Activated T-helper 1 cell treated with anti-CD3 and anti-CD28 coated beads, Interleukin-12 subunit alpha, Interleukin-12 subunit beta, Interleukin-2, Interleukin-4 antibody, amounts not matched to agents 30 ng/mL and 10 ng/mL and 1 ng/mL, durations not matched to agents 14 hours and 24 hours and 36 hours (primary cell): ENCODE measurements around the gene PAN3. TPM values are rescaled to one million over a fixed set of nuclear protein-coding genes. Genes with fewer than 3 reads are reported as not detected.

Experiments used
- DNase-seq: peaks from one replicate; pipeline ENCODE4 v3.0.0; 2021; ENCODE audit warnings: low spot score
- H3K27ac Mint-ChIP-seq: one replicate; pipeline ENCODE4 v1.8.0; 2021; ENCODE audit warnings: mild to moderate bottlenecking, mixed read lengths
- H3K27me3 Mint-ChIP-seq: one replicate; pipeline ENCODE4 v1.8.0; 2022; ENCODE audit warnings: mild to moderate bottlenecking, moderate library complexity, mixed read lengths; ENCODE audit not compliant: insufficient read depth
- H3K36me3 Mint-ChIP-seq: one replicate; pipeline ENCODE4 v1.8.0; 2021; ENCODE audit warnings: low read depth, mixed read lengths
- H3K4me1 Mint-ChIP-seq: one replicate; pipeline ENCODE4 v1.8.0; 2021; ENCODE audit warnings: low read depth, mixed read lengths
- H3K4me3 Mint-ChIP-seq: one replicate; pipeline ENCODE4 v1.8.0; 2021; ENCODE audit warnings: mild to moderate bottlenecking, moderate library complexity, mixed read lengths
- H3K9me3 Mint-ChIP-seq: one replicate; pipeline ENCODE4 v1.8.0; 2021; ENCODE audit warnings: mixed read lengths
- intact Hi-C: fragments of 100-400 bp; cut with micrococcal nuclease; formaldehyde crosslinking; loops from one replicate; pipeline ENCODE4 v1.15.1; 2024
- total RNA-seq: library from RNA; stranded (reverse); gene quantifications from 2 replicates; pipeline ENCODE4 v1.2.3, GENCODE V29; 2022

Gene PAN3
- total RNA-seq, 1 donor from 2014 or later = 36.1 TPM

DNA sequence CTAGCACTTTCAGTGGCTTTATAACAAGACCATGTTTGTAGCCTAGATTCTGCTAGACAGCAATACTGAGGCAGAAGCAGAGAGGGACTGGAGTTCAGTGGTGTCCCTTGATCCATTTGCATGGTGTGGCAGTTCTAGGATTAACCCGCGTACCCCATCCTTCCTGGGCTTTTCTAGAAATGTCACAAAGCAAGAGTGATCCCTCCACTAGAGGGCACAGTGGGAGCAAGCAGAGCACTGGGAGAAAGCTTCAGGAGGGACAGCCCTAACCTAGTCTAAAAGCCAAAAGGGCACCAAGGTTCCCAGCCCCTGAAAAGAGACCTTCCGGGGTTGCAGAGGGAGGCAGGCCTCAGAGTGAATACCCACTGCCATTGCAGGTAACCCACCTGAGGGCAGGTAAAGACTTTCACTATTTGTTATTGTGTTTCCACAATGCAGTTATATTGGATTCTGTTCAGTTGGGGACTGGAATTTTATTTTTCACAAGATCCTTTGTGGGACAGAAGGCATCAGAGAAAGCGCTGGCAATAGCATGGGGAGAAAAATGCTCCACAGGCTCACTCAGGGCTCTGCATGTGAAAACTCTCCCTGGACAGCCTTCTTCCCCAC is 185.9 kb downstream of the PAN3 start:
- DNase-seq = peak; percentile 36
- H3K36me3 Mint-ChIP-seq = no peaks in the 10 kb centered on the region
- H3K27me3 Mint-ChIP-seq = peaks cover 3% of the 10 kb centered on the region
- no peaks in the 10 kb centered on the region for H3K4me1 Mint-ChIP-seq
- intact Hi-C loops = loop anchor here (1.0 to 5.0 kb wide), 4 partner anchors 313 to 1043 kb away; partner anchors contain the start of gene POMP
- no peak overlapping the region for H3K27ac Mint-ChIP-seq
- no peaks in the 10 kb centered on the region for H3K9me3 Mint-ChIP-seq
- H3K4me3 Mint-ChIP-seq = no peak overlapping the region

DNA sequence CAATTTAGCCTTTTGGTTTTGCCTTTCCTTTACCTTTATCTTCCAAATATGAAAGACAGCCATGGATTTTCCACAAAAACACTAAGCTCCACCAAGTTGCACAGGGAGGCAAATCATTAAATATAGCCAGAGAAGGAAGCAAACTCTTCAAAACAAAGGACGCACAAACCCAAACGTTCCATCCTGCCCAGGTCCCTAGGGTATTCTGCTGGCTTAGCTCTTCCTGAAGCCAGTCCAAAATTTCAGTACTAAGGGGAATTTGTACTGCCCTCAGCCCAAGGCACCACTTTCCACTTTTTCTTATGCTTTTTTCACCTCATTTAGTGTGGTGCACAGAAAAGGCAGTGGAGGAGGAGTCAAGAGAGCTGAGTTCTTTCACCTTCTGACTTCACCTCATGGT is 186.7 kb downstream of the PAN3 start:
- intact Hi-C loops = loop anchor here (2.0 kb wide), 2 partner anchors 312 to 334 kb away; partner anchors contain the start of gene POMP
- Mint-ChIP-seq H3K27ac (no peak overlapping the region), H3K36me3 (no peaks in the 10 kb centered on the region), H3K4me1 (no peaks in the 10 kb centered on the region), H3K4me3 (no peak overlapping the region), H3K9me3 (no peaks in the 10 kb centered on the region), H3K27me3 (peaks cover 3% of the 10 kb centered on the region)
- no peak for DNase-seq

DNA sequence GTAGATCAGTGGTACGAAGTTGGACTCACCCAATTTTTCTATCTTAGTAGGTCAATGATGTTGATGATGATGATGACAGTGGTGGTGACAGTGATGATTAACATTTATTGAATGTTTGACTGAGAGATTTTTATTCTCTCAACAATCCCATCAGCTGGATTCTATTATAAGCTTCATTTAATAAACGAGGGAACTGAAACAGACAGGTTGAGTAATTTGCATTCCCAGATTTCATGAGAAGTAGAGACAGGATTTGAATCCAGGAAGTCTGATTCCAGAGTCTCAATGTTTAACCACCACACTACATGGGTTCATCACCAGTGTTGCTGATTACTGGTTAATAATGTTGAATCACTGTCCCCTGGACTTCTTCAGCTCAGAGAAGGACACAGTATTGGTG is 187.7 kb downstream of the PAN3 start:
- DNase-seq = no peak
- Mint-ChIP-seq H3K27me3 (peaks cover 3% of the 10 kb centered on the region), H3K4me1 (no peaks in the 10 kb centered on the region), H3K9me3 (no peaks in the 10 kb centered on the region), H3K4me3 (no peak overlapping the region), H3K27ac (no peak overlapping the region), H3K36me3 (no peaks in the 10 kb centered on the region)
- intact Hi-C loops = no loop called here

DNA sequence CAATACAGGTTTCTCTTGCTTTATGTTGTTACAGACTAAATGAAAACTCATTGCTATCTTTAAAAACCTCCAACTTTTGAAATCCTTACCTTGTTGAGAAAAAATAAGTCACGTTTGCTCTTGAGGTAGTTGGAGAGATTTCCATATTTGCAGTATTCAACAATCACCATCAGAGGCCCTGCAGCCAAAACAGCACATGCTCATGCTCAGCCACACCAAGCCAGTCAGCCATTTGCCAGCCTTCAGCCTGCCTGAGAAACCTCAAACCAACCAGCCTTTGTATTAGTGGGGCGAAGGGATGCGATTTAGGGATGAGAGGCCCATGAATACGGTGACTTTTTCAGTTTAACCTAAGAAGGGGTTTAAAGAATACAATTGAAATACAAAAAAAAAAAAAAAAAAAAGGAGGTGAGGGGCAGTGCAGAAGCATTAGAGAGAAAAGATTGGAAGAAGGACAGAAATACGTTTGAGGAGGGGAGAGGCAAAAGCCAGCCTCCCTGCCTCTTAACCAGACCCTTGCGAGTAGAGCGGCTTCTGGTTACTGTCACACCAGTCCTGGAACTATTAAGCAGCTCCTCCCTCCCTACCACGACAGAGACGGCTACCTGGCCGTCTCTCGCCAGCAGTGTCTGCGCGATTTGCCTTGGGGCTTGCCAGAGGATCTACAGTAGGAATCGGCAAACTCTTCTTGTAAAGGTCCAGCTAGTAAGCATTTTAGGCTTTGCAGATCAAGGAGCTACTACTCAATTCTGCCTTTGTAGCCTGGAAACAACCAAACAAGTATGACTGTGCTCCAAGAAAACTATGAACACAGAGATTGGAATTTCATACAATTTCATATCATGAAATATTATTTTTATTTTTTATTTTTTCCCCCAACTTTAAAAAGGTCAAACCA is 189.3 kb downstream of the PAN3 start:
- Mint-ChIP-seq H3K4me3 (no peak overlapping the region), H3K27me3 (peaks cover 3% of the 10 kb centered on the region), H3K4me1 (no peaks in the 10 kb centered on the region), H3K36me3 (no peaks in the 10 kb centered on the region), H3K9me3 (no peaks in the 10 kb centered on the region), H3K27ac (no peak overlapping the region)
- DNase-seq = no peak
- intact Hi-C loops = no loop called here

DNA sequence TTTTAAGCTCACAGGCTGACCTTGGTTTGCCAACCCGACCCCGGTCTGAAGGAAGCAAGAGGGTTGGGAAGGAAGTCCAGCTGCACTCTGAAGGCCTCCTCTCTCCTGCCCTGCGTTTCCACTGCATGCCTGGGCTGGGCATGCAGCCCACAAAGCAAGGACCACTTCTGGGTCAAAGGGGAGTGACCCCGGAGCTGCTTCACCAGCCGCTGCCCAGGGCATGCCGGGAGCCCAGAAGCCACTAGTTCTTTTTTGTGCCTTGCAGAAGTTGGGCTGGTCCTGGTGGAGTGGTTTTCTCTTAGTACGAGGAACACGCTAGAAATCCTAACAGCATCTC is 189.9 kb downstream of the PAN3 start:
- Mint-ChIP-seq H3K27me3 (peaks cover 3% of the 10 kb centered on the region), H3K4me3 (no peak overlapping the region), H3K36me3 (no peaks in the 10 kb centered on the region), H3K27ac (no peak overlapping the region), H3K9me3 (no peaks in the 10 kb centered on the region), H3K4me1 (peaks cover under 1% of the 10 kb centered on the region)
- intact Hi-C loops = no loop called here
- DNase-seq = no peak

DNA sequence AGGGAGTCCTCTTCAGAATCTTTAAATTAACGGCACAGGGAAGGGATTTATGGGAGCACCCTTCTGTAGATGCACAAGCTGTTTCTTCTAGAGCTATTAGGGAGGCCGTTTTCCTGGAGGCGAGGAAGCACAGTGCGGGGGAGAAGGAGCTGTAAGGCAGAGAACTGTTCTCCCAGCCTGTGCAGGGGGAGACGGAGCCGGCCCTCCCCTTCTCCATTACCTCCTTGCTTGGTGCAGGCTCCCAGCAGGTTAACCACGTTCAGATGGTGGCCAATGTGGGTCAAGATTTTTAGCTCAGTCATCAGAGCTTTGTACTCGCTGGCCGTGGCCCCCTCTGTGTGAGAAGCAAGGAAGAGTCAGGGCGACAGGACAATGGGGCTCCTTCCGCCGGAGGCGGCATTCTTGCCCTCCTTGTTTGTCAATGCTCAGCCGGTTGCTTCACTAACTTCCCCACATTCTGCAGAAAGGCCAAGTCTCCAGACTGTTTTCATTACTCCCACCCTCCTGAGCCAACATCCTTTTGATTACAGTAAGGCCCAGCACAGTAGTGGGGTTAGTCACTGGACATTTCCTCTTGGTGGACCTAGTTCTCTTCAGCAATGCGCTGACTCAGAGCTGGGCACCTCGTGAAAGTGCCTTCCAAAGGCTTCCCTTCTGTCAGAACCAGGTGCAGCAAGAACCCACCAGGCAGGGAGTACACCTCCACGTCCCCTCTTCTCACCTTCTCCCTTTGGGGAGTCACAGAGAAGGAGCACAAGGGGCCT is 191.2 kb downstream of the PAN3 start:
- Mint-ChIP-seq H3K27ac (no peak overlapping the region), H3K9me3 (no peaks in the 10 kb centered on the region), H3K27me3 (no peaks in the 10 kb centered on the region), H3K36me3 (no peaks in the 10 kb centered on the region), H3K4me3 (no peak overlapping the region), H3K4me1 (peaks cover 4% of the 10 kb centered on the region)
- no peak for DNase-seq
- intact Hi-C loops = no loop called here

DNA sequence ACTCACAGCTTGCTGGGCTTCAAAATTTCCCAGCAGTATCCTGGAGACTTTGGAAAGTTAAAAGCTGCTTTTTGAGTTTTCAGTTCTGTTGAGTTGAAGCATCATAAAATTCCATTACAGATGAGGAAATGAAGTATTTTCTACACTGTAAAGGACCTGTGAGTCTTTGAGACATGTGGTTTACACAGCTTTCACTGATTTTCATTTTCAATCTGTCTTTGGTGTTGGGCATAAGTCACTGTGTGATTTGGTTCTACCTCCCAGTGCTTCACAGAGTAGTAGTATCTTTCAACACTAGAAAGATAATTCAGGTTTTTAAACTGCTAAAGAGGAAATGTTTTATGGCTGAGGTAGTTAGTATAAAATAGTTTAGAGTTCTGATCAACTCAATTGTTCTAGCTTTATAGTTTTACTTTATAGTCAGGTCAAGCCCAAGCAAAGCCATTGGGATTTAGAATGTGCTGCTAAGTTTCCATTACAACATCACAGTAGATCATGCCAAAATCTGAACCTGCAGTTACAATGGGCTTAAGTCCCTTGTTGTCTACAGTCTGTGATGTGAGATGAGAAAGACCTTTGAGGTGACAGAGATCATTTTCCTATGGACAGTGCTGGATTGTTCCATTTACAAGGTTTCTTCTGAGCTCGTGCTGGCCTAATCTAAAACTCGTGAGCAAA is 195.0 kb downstream of the PAN3 start:
- Mint-ChIP-seq H3K4me3 (no peak overlapping the region), H3K27ac (no peak overlapping the region), H3K27me3 (peaks cover 4% of the 10 kb centered on the region), H3K4me1 (peaks cover 4% of the 10 kb centered on the region), H3K9me3 (no peaks in the 10 kb centered on the region), H3K36me3 (no peaks in the 10 kb centered on the region)
- DNase-seq = no peak
- intact Hi-C loops = no loop called here

DNA sequence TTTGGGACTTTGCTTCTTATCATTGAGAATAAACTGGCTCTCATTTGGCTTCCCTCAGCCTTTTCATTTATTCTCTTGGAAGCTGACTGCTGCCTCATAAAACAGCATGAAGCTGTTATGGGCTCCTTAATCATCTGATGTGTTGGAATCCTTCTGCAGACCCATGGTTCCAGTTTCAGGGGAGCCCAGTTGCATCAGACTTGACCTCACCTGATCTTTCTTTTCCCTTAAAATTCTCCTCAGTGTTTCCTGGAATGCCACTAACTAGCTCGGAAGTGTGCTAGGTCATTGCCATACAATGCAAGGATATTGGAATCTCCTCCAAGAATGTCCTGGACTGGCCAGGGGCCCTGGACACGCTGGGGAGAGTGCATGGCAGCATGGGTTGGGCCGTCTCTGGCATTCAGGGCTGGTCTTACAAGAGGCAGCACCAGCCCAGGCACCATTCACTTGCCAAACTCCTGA is 197.9 kb downstream of the PAN3 start:
- H3K27me3 Mint-ChIP-seq = peaks cover 4% of the 10 kb centered on the region
- no peaks in the 10 kb centered on the region for H3K36me3 Mint-ChIP-seq
- H3K4me3 Mint-ChIP-seq = no peak overlapping the region
- DNase-seq = no peak
- no peak overlapping the region for H3K27ac Mint-ChIP-seq
- no peaks in the 10 kb centered on the region for H3K9me3 Mint-ChIP-seq
- intact Hi-C loops = no loop called here
- H3K4me1 Mint-ChIP-seq = peaks cover 4% of the 10 kb centered on the region

DNA sequence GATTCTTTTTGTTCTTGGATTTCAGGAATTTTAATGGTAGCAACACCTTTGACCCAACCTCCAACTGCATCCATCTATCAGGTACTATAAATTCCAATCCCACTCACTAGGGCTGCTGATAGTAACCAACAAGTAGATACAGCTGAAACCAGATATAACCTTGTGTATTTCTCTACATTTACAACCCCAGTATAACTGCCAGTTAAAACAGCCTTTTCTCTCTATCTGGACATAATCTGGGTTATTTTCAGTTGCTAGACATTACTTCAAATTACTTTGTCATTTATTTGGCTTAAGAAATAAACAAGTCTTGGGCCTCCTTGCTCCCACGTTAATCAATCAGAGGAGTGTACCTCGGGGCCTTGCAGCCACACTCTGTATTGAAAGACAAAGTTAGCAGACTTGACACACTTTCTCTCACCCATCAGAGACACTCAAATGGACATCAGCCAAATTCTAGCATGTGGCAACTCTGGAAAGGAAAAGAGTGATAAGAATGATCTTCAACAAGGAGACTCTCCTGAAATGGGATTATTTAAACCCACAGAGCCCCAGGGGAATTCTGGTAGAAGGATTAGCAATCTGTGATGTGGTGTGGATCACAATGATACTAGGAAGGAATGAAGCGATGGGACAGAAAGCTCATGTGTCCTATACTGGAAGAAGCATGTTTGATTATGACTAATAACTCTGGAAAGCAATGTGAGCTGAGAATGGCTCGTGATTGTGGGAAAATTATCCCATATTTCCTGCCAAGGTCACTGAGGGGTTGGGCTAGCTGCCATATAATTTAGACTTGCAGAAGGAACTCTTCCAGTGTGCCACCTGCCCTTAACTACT is 199.0 kb downstream of the PAN3 start:
- peaks cover 4% of the 10 kb centered on the region for H3K4me1 Mint-ChIP-seq
- no peak for DNase-seq
- H3K27ac Mint-ChIP-seq = no peak overlapping the region
- H3K27me3 Mint-ChIP-seq = peaks cover 4% of the 10 kb centered on the region
- no peak overlapping the region for H3K4me3 Mint-ChIP-seq
- H3K9me3 Mint-ChIP-seq = no peaks in the 10 kb centered on the region
- H3K36me3 Mint-ChIP-seq = peaks cover 2% of the 10 kb centered on the region
- intact Hi-C loops = no loop called here

DNA sequence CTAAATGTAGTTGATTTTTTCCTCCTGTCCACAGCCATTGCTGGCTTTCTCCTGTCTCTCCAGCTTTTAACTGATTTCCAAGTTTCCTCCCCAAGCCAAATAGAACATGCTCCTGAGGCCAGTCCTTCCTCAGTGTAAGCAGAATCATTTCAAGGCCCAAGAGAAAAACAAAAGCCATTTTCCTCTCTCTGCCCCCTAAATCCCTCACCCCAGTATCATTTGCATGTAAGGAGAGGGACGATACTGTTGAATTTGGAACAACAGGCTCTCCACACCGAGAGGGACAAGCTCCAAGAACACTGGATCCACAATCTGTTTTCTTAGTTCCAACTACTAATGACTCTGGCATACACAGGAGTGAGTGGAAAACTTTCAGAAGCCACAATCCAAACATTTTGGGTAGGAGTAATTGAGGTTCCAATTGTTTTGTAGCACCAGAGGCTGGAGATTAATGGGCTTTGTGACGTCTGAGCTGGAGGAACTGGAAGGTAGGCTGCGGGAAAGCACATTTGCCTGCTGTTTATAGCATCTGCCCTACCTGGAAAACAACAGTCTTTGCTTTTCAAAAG is 199.7 kb downstream of the PAN3 start:
- H3K9me3 Mint-ChIP-seq = no peaks in the 10 kb centered on the region
- H3K4me1 Mint-ChIP-seq = peaks cover 4% of the 10 kb centered on the region
- H3K27me3 Mint-ChIP-seq = peaks cover 4% of the 10 kb centered on the region
- DNase-seq = no peak
- intact Hi-C loops = no loop called here
- peaks cover 2% of the 10 kb centered on the region for H3K36me3 Mint-ChIP-seq
- H3K27ac Mint-ChIP-seq = no peak overlapping the region
- no peak overlapping the region for H3K4me3 Mint-ChIP-seq

DNA sequence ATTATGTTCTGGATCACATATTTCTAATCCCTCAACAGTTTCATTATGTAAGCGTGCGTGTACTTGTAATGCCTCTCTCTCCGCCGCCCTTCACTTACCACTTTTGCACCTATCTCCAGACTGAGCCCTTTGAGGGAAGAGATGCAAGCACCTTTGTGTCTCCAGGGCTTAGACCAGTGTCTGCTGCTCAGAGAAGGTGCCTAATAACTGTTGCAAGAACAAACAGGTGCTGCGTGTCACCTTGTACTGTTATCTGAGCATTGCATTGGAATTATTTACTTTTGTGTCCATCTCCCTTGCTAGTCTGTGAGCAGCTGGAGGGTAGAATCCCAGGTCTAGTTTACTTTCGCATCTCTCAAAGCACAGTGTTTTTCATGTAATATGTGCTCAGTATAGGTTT is 200.4 kb downstream of the PAN3 start:
- H3K27ac Mint-ChIP-seq = no peak overlapping the region
- no peak overlapping the region for H3K4me3 Mint-ChIP-seq
- peaks cover 2% of the 10 kb centered on the region for H3K36me3 Mint-ChIP-seq
- intact Hi-C loops = no loop called here
- no peaks in the 10 kb centered on the region for H3K9me3 Mint-ChIP-seq
- peaks cover 4% of the 10 kb centered on the region for H3K27me3 Mint-ChIP-seq
- DNase-seq = no peak
- no peaks in the 10 kb centered on the region for H3K4me1 Mint-ChIP-seq

DNA sequence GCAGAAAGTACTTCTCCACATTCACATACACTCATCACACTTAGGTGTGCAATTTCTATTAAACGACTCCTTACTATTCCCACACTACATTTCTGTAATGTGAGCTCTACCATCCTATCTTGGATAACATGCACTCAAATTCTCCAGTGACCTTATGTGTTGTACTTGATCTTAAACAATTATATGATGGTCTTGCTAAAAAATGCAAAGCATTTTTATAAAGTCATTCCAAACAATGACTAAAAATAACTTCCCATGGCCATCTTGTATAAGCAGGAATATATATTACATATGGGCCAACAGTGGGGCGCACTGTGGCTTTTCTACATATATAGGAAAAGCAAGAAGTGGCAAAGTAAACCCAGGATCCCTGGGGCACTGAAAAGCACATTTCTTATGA is 201.1 kb downstream of the PAN3 start:
- Mint-ChIP-seq H3K27me3 (peaks cover 4% of the 10 kb centered on the region), H3K36me3 (peaks cover 7% of the 10 kb centered on the region), H3K4me3 (no peak overlapping the region), H3K27ac (no peak overlapping the region), H3K4me1 (no peaks in the 10 kb centered on the region), H3K9me3 (no peaks in the 10 kb centered on the region)
- intact Hi-C loops = no loop called here
- no peak for DNase-seq
